ENCODE measurements around the gene TSEN15.

Gene TSEN15

GRCh38 chr1:184019069-184019468 is 32.5 kb upstream of the TSEN15 start:
- Histone ChIP-seq H3K9me3 (ENCODE audit: control insufficient read depth, insufficient read depth, low read length) (no peaks in the 10 kb centered on the region), H3K27ac (ENCODE audit: low read depth, low read length) (no peak overlapping the region), H3K27me3 (ENCODE audit: control insufficient read depth, low read length) (peaks cover 12% of the 10 kb centered on the region), H3K79me2 (ENCODE audit: control insufficient read depth, low read length) (no peaks in the 10 kb centered on the region), H3K4me1 (ENCODE audit: control insufficient read depth, low read length) (no peaks in the 10 kb centered on the region), H3K36me3 (ENCODE audit: control insufficient read depth, low read length) (no peaks in the 10 kb centered on the region), H3K4me3 (ENCODE audit: low read length) (no peak overlapping the region), H4K20me1 (ENCODE audit: control insufficient read depth, insufficient read depth, low read depth, low read length) (no peaks in the 10 kb centered on the region), H3F3A (ENCODE audit: control insufficient read depth, insufficient read depth) (no peaks in the 10 kb centered on the region), H3K9me2 (replicated peaks; ENCODE audit: control insufficient read depth, low read length) (no peaks in the 10 kb centered on the region), H3K4me2 (ENCODE audit: low read length) (no peak overlapping the region)
- TF ChIP-seq EZH2phosphoT487 (IDR thresholded peaks at IDR 0.05; ENCODE audit: borderline replicate concordance, low read length) (no peak), CTCF (IDR thresholded peaks at IDR 0.05; ENCODE audit: low read depth, low read length, poor library complexity, severe bottlenecking) (no peak)

- TF ChIP-seq CTCF (IDR thresholded peaks at IDR 0.05; ENCODE audit: low read depth, low read length, poor library complexity, severe bottlenecking) (no peak), EZH2phosphoT487 (IDR thresholded peaks at IDR 0.05; ENCODE audit: borderline replicate concordance, low read length) (no peak)
- H3K36me3 ChIP-seq (ENCODE audit: control insufficient read depth, low read length), result no peaks in the 10 kb centered on the region
- no peaks in the 10 kb centered on the region for H4K20me1 ChIP-seq (ENCODE audit: control insufficient read depth, insufficient read depth, low read depth, low read length)
- no peaks in the 10 kb centered on the region for H3F3A ChIP-seq (ENCODE audit: control insufficient read depth, insufficient read depth)
- no peaks in the 10 kb centered on the region for H3K79me2 ChIP-seq (ENCODE audit: control insufficient read depth, low read length)
- no peak overlapping the region for H3K27ac ChIP-seq (ENCODE audit: low read depth, low read length)
- peaks cover 9% of the 10 kb centered on the region for H3K27me3 ChIP-seq (ENCODE audit: control insufficient read depth, low read length)
- H3K4me2 ChIP-seq (ENCODE audit: low read length), result no peak overlapping the region
- H3K4me3 ChIP-seq (ENCODE audit: low read length), result no peak overlapping the region
- H3K9me3 ChIP-seq (ENCODE audit: control insufficient read depth, insufficient read depth, low read length), result no peaks in the 10 kb centered on the region
- H3K9me2 ChIP-seq (replicated peaks; ENCODE audit: control insufficient read depth, low read length), result no peaks in the 10 kb centered on the region
- H3K4me1 ChIP-seq (ENCODE audit: control insufficient read depth, low read length), result no peaks in the 10 kb centered on the region
Measured at GRCh38 chr1:184019506-184019905, 32.0 kb upstream of the TSEN15 start.

- Histone ChIP-seq H3K4me3 (ENCODE audit: low read length) (no peak overlapping the region), H3K9me3 (ENCODE audit: control insufficient read depth, insufficient read depth, low read length) (no peaks in the 10 kb centered on the region), H3K27ac (ENCODE audit: low read depth, low read length) (no peak overlapping the region), H3K4me1 (ENCODE audit: control insufficient read depth, low read length) (no peaks in the 10 kb centered on the region), H3K79me2 (ENCODE audit: control insufficient read depth, low read length) (no peaks in the 10 kb centered on the region), H3F3A (ENCODE audit: control insufficient read depth, insufficient read depth) (no peaks in the 10 kb centered on the region), H3K4me2 (ENCODE audit: low read length) (no peak overlapping the region), H3K36me3 (ENCODE audit: control insufficient read depth, low read length) (no peaks in the 10 kb centered on the region), H3K9me2 (replicated peaks; ENCODE audit: control insufficient read depth, low read length) (no peaks in the 10 kb centered on the region), H4K20me1 (ENCODE audit: control insufficient read depth, insufficient read depth, low read depth, low read length) (no peaks in the 10 kb centered on the region), H3K27me3 (ENCODE audit: control insufficient read depth, low read length) (peaks cover 9% of the 10 kb centered on the region)
- TF ChIP-seq EZH2phosphoT487 (IDR thresholded peaks at IDR 0.05; ENCODE audit: borderline replicate concordance, low read length) (no peak), CTCF (IDR thresholded peaks at IDR 0.05; ENCODE audit: low read depth, low read length, poor library complexity, severe bottlenecking) (no peak)
Measured at GRCh38 chr1:184020328-184020727, 31.2 kb upstream of the TSEN15 start.

GRCh38 chr1:184020855-184021254 is 30.7 kb upstream of the TSEN15 start:
- Histone ChIP-seq H3K9me3 (ENCODE audit: control insufficient read depth, insufficient read depth, low read length) (no peaks in the 10 kb centered on the region), H3F3A (ENCODE audit: control insufficient read depth, insufficient read depth) (no peaks in the 10 kb centered on the region), H4K20me1 (ENCODE audit: control insufficient read depth, insufficient read depth, low read depth, low read length) (no peaks in the 10 kb centered on the region), H3K9me2 (replicated peaks; ENCODE audit: control insufficient read depth, low read length) (no peaks in the 10 kb centered on the region), H3K27ac (ENCODE audit: low read depth, low read length) (no peak overlapping the region), H3K4me3 (ENCODE audit: low read length) (no peak overlapping the region), H3K27me3 (ENCODE audit: control insufficient read depth, low read length) (peaks cover 11% of the 10 kb centered on the region), H3K79me2 (ENCODE audit: control insufficient read depth, low read length) (no peaks in the 10 kb centered on the region), H3K4me1 (ENCODE audit: control insufficient read depth, low read length) (no peaks in the 10 kb centered on the region), H3K36me3 (ENCODE audit: control insufficient read depth, low read length) (no peaks in the 10 kb centered on the region), H3K4me2 (ENCODE audit: low read length) (no peak overlapping the region)
- TF ChIP-seq CTCF (IDR thresholded peaks at IDR 0.05; ENCODE audit: low read depth, low read length, poor library complexity, severe bottlenecking), result no peak
- no peak for TF ChIP-seq EZH2phosphoT487 (IDR thresholded peaks at IDR 0.05; ENCODE audit: borderline replicate concordance, low read length)
